GM12891 (cell line): Measurements from ENCODE around the gene SLC19A1.

Source experiments
- PAX5 ChIP-seq: IDR thresholded peaks from 2 replicates; pipeline ENCODE4 v1.6.1; 2011; ENCODE audit warnings: low read length, moderate library complexity, mild to moderate bottlenecking; ENCODE audit not compliant: insufficient read depth, severe bottlenecking
- POLR2A ChIP-seq: IDR thresholded peaks from 2 replicates; pipeline ENCODE4 v1.6.1; 2011; ENCODE audit warnings: low read depth, low read length, control low read depth
- POLR2AphosphoS5 ChIP-seq: IDR thresholded peaks from 2 replicates; pipeline ENCODE4 v1.6.1; 2011; ENCODE audit warnings: low read depth, low read length, control low read depth
- POU2F2 ChIP-seq: IDR thresholded peaks from 2 replicates; pipeline ENCODE4 v1.6.1; 2011; ENCODE audit warnings: low read depth, mild to moderate bottlenecking, control low read depth, low read length, moderate library complexity
- SPI1 ChIP-seq: IDR thresholded peaks from 2 replicates; pipeline ENCODE4 v1.6.1; 2011; ENCODE audit warnings: low read depth, low read length, control low read depth
- TAF1 ChIP-seq: IDR thresholded peaks from 2 replicates; pipeline ENCODE4 v1.6.1; 2011; ENCODE audit warnings: low read depth, low read length, control low read depth

DNA sequence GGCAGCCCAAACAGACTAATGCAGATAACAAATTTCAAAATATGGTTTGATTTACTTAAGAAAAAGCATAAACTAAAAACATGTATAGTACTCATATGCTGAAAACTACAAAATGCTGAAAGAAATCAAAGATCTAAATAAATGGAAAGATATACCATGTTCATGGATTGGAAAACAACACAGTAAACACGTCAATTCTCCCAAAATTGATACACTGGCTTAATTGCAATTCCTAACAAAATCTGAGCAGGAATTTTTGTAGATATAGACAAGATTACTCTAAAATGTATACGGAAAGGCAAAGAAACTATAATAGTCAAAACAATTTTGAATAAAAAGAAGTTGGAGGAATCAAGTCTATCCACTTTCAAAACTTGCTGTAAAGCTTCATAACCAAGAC lies 21.0 kb downstream of the SLC19A1 start:
- TF ChIP-seq POLR2AphosphoS5 (no peak), POU2F2 (no peak), POLR2A (no peak), TAF1 (no peak), PAX5 (no peak), SPI1 (no peak)
